ENCODE results near the gene SSU72.

GRCh38 chr1:1602968-1603506 is 28.4 kb upstream of the SSU72 start:
- TF ChIP-seq, protein P1, sequence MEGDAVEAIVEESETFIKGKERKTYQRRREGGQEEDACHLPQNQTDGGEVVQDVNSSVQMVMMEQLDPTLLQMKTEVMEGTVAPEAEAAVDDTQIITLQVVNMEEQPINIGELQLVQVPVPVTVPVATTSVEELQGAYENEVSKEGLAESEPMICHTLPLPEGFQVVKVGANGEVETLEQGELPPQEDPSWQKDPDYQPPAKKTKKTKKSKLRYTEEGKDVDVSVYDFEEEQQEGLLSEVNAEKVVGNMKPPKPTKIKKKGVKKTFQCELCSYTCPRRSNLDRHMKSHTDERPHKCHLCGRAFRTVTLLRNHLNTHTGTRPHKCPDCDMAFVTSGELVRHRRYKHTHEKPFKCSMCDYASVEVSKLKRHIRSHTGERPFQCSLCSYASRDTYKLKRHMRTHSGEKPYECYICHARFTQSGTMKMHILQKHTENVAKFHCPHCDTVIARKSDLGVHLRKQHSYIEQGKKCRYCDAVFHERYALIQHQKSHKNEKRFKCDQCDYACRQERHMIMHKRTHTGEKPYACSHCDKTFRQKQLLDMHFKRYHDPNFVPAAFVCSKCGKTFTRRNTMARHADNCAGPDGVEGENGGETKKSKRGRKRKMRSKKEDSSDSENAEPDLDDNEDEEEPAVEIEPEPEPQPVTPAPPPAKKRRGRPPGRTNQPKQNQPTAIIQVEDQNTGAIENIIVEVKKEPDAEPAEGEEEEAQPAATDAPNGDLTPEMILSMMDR (IDR thresholded peaks at IDR 0.05; ENCODE audit: low read length) = no peak
- no peak for TF ChIP-seq EZH2 (IDR thresholded peaks at IDR 0.05; ENCODE audit: borderline replicate concordance, low read length)

All from OCI-LY1 (cell line).